Endothelial cell of umbilical vein (primary cell): ENCODE results near the gene MEF2C. TPM values are rescaled to one million over a fixed set of nuclear protein-coding genes. Genes with fewer than 3 reads are reported as not detected.

Experiments
- BruUV-seq: library from RNA; stranded (reverse); fragments of 400-500 nt; replicated peaks from 2 replicates; lab custom pipeline; 2021; lab: Mats Ljungman, UMichigan
- CTCF ChIA-PET: fragments of 300-600, 350-600 bp; sonication (Branson Sonifier 250); formaldehyde crosslinking; loops from one replicate; lab custom pipeline; 2021; ENCODE audit warnings: antibody characterized with exemption, inconsistent platforms; lab: Charles Lee
- POLR2A ChIA-PET: fragments of 300-600, 350-600 bp; sonication (Branson Sonifier 250); formaldehyde crosslinking; loops from one replicate; lab custom pipeline; 2021; ENCODE audit warnings: antibody characterized with exemption, inconsistent platforms; lab: Charles Lee
- DNase-seq: peaks from one replicate; pipeline ENCODE4 v3.0.0-alpha.2; 2011; ENCODE audit warnings: low read depth, low spot score
- FAIRE-seq: peaks from 2 replicates; lab custom pipeline; 2011; peaks lifted over from hg19 to GRCh38; lab: Jason Lieb, UNC
- H2AFZ ChIP-seq: 2 replicates; pipeline ENCODE4 v1.6.0; 2012; ENCODE audit warnings: low read depth, low read length, control low read depth, inconsistent platforms
- H3K27ac ChIP-seq: 2 replicates; pipeline ENCODE4 v1.5.1; 2011; ENCODE audit warnings: low read depth, mild to moderate bottlenecking, control low read depth, low read length, moderate library complexity; ENCODE audit not compliant: insufficient read depth
- H3K27me3 ChIP-seq, 2 experiments: 2 replicates each; pipeline versions ENCODE4 v1.6.0 to v1.6.1; 2011; ENCODE audit warnings: low read length in 2 of 2, mixed read lengths in 1 of 2; ENCODE audit not compliant: control insufficient read depth in 2 of 2, insufficient read depth in 2 of 2
- H3K36me3 ChIP-seq, 2 experiments: 2 replicates in 1 of 2; 3 replicates in 1 of 2; pipeline ENCODE4 v1.5.1; 2011; ENCODE audit warnings: low read length in 2 of 2, mild to moderate bottlenecking in 1 of 2, moderate library complexity in 1 of 2; ENCODE audit not compliant: control insufficient read depth in 2 of 2, insufficient read depth in 2 of 2; ENCODE audit errors: extremely low read depth in 1 of 2
- H3K4me1 ChIP-seq: 3 replicates; pipeline ENCODE4 v1.5.1; 2011; ENCODE audit warnings: mild to moderate bottlenecking, low read length; ENCODE audit not compliant: control insufficient read depth, insufficient read depth; ENCODE audit errors: extremely low read depth
- H3K4me2 ChIP-seq: 2 replicates; pipeline ENCODE4 v1.6.1; 2011; ENCODE audit warnings: low read length, control low read depth, mixed read lengths; ENCODE audit not compliant: insufficient read depth
- H3K4me3 ChIP-seq, 3 experiments: fragments of 200-600 bp in 1 of 3; sonication (generic), shearing (Covaris generic) in 1 of 3; replicated peaks in 1 of 3; 2 replicates each; pipeline ENCODE4 v1.5.1; 2011 to 2016; ENCODE audit warnings: control low read depth in 3 of 3, low read length in 3 of 3, mild to moderate bottlenecking in 2 of 3, inconsistent platforms in 1 of 3, low read depth in 1 of 3, moderate library complexity in 1 of 3; ENCODE audit not compliant: insufficient read depth in 1 of 3
- H3K79me2 ChIP-seq: 2 replicates; pipeline ENCODE4 v1.6.0; 2012; ENCODE audit warnings: low read length, inconsistent platforms; ENCODE audit not compliant: control insufficient read depth, insufficient read depth
- H3K9ac ChIP-seq: replicated peaks from 2 replicates; pipeline ENCODE3; 2011; ENCODE audit warnings: low read length, control low read depth; ENCODE audit not compliant: insufficient read depth; ENCODE audit errors: extremely low read depth
- H3K9me1 ChIP-seq: replicated peaks from 3 replicates; pipeline ENCODE4 v1.6.0; 2011; ENCODE audit warnings: mild to moderate bottlenecking, low read length; ENCODE audit not compliant: control insufficient read depth, insufficient read depth; ENCODE audit errors: extremely low read depth
- H3K9me3 ChIP-seq: replicated peaks from 2 replicates; pipeline ENCODE4 v1.5.1; 2012; ENCODE audit warnings: low read length, inconsistent platforms; ENCODE audit not compliant: control insufficient read depth, insufficient read depth
- H4K20me1 ChIP-seq: replicated peaks from 2 replicates; pipeline ENCODE3; 2011; ENCODE audit warnings: mild to moderate bottlenecking, low read length; ENCODE audit not compliant: control insufficient read depth, insufficient read depth; ENCODE audit errors: extremely low read depth
- EZH2 ChIP-seq: IDR thresholded peaks from 2 replicates; pipeline ENCODE4 v1.6.1; 2012; ENCODE audit warnings: borderline replicate concordance, low read depth, mild to moderate bottlenecking, moderate library complexity, low read length, inconsistent platforms; ENCODE audit not compliant: severe bottlenecking
- FOS ChIP-seq: IDR thresholded peaks from 2 replicates; pipeline ENCODE4 v1.6.1; 2011; ENCODE audit warnings: mild to moderate bottlenecking, low read length, moderate library complexity, borderline replicate concordance; ENCODE audit not compliant: insufficient read depth
- JUN ChIP-seq: IDR thresholded peaks from 2 replicates; pipeline ENCODE4 v1.6.1; 2011; ENCODE audit warnings: borderline replicate concordance, low read depth; ENCODE audit not compliant: insufficient read length, insufficient read depth
- MYC ChIP-seq: IDR thresholded peaks from one replicate; pipeline ENCODE4 v1.6.1; 2011; ENCODE audit warnings: mild to moderate bottlenecking, low read depth, low read length
- POLR2AphosphoS5 ChIP-seq: IDR thresholded peaks from 2 replicates; pipeline ENCODE4 v1.6.1; 2012; ENCODE audit warnings: low read depth, mild to moderate bottlenecking, control low read depth, low read length, moderate library complexity; ENCODE audit not compliant: insufficient read depth
- dilution Hi-C: fragments of 300-500 bp; cut with MboI; formaldehyde crosslinking; loops from one replicate; pipeline ENCODE4 v1.15.0; 2019; ENCODE audit warnings: low sequenced_read_pairs; ENCODE audit not compliant: extremely low pct_ligation_motif_present
- intact Hi-C: fragments of 100-400 bp; cut with micrococcal nuclease; formaldehyde crosslinking; loops from one replicate; pipeline ENCODE4 v1.10.0; 2022
- polyA plus RNA-seq, 4 experiments: library from polyadenylated mRNA; depleted of rRNA in 3 of 4; stranded (reverse) in 3 of 4; unstranded in 1 of 4; fragments of >200 nt; gene quantifications; 2 replicates each; pipeline versions ENCODE4 v1.2.1 to v1.2.3, GENCODE V29; 2011 to 2012; ENCODE audit warnings: missing spikeins in 1 of 4
- total RNA-seq: library from RNA; stranded (reverse); gene quantifications from 2 replicates; pipeline ENCODE4 v1.2.3, GENCODE V29; 2021

Gene MEF2C
- total and polyA plus RNA-seq, 2 donors (not counting 3 experiments of a cell fraction or from before 2014, with no cell fraction given) = 21.2 to 67.7 TPM

DNA sequence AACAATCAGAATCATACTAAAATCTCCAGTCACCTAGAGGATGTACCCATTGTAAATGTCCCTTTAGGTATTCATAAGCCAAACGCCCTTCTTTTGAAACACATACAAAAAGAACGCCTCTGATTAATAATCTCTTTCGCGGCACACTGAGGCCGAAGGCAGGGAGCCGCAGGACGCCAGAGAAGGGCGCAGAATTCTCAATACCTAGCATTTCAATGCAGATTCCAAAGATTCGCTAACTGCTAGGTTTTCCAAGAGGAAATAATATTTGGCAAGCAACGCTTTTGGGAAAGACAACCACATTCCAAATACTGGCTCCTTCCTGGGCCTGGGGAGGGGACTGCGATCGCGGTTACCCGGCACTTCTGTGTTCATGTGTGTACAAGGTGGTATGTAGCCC lies 203.3 kb downstream of the MEF2C start:
- no TSS peak for BruUV-seq
- H3K9me1 ChIP-seq = no peaks in the 10 kb centered on the region
- H3K79me2 ChIP-seq = no peaks in the 10 kb centered on the region
- H3K9ac ChIP-seq = no peak overlapping the region
- H3K27me3 ChIP-seq = peaks cover 84 to 99% of the 10 kb centered on the region in 2 experiments
- intact Hi-C loops (loop anchor here (1.0 to 10.0 kb wide), 4 partner anchors 415 to 1267 kb away; partner anchors contain the start of genes CCNH and TMEM161B), dilution Hi-C loops (loop anchor here (25.0 kb wide), 1 partner anchor 542 kb away; no protein-coding TSS in a partner anchor)
- no peaks in the 10 kb centered on the region for H3K36me3 ChIP-seq
- no peak overlapping the region for H2AFZ ChIP-seq
- ChIA-PET POLR2A (no interaction called here), CTCF (interaction anchor here (0.9 to 7.5 kb wide), 6 partner anchors 12 to 899 kb away, joined by 3 to 120 read pairs (median 6); no protein-coding TSS in a partner anchor)
- no peak overlapping the region for H3K4me2 ChIP-seq
- H3K27ac ChIP-seq = no peak overlapping the region
- H3K9me3 ChIP-seq = no peaks in the 10 kb centered on the region
- no peak overlapping the region for H3K4me3 ChIP-seq
- no peak for DNase-seq
- FAIRE-seq = no peak
- no peak for TF ChIP-seq EZH2
- TF ChIP-seq JUN = no peak
- no peak for TF ChIP-seq MYC
- TF ChIP-seq POLR2AphosphoS5 = no peak
- no peak for TF ChIP-seq FOS
- H3K4me1 ChIP-seq = peaks cover 16% of the 10 kb centered on the region
- no peaks in the 10 kb centered on the region for H4K20me1 ChIP-seq

- Histone ChIP-seq H3K9ac (no peak overlapping the region), H3K36me3 (no peaks in the 10 kb centered on the region), H3K27me3 (peaks cover 81 to 99% of the 10 kb centered on the region in 2 experiments), H3K4me3 (no peak overlapping the region), H3K4me1 (peaks cover 17% of the 10 kb centered on the region), H3K79me2 (no peaks in the 10 kb centered on the region), H2AFZ (no peak overlapping the region), H4K20me1 (no peaks in the 10 kb centered on the region), H3K4me2 (no peak overlapping the region), H3K9me3 (no peaks in the 10 kb centered on the region), H3K9me1 (no peaks in the 10 kb centered on the region), H3K27ac (no peak overlapping the region)
- DNase-seq (no peak), FAIRE-seq (no peak)
- dilution Hi-C loops = loop anchor here (25.0 kb wide), 1 partner anchor 542 kb away; no protein-coding TSS in a partner anchor
- no TSS peak for BruUV-seq
- CTCF ChIA-PET = interaction anchor here (0.6 to 7.5 kb wide), 3 partner anchors 12 to 898 kb away, joined by 3 to 120 read pairs (median 5); no protein-coding TSS in a partner anchor
- intact Hi-C loops = loop anchor here (10.0 kb wide), 1 partner anchor 414 kb away; the partner anchor contains the start of gene TMEM161B
- POLR2A ChIA-PET = no interaction called here
- TF ChIP-seq FOS = no peak
- TF ChIP-seq POLR2AphosphoS5 = no peak
Observed at GRCh38 chr5:88678770-88679381, 204.1 kb downstream of the MEF2C start.
